ENCODE data around the gene TASOR2. TPM values are rescaled to one million over a fixed set of nuclear protein-coding genes. Genes with fewer than 3 reads are reported as not detected.

TASOR2 gene
- total RNA-seq, 1 donor from 2014 or later, result 49.1 TPM

- Mint-ChIP-seq H3K27ac (ENCODE audit: unreplicated experiment) (no peak overlapping the region), H3K27me3 (ENCODE audit: unreplicated experiment) (no peaks in the 10 kb centered on the region), H3K4me3 (ENCODE audit: unreplicated experiment) (no peak overlapping the region), H3K4me1 (ENCODE audit: unreplicated experiment) (peaks cover 6% of the 10 kb centered on the region), H3K9me3 (ENCODE audit: unreplicated experiment) (no peaks in the 10 kb centered on the region), H3K36me3 (ENCODE audit: low read depth, unreplicated experiment) (no peaks in the 10 kb centered on the region)
- no peak for TF ChIP-seq CTCF (IDR thresholded peaks at IDR 0.05; ENCODE audit: unreplicated experiment)
- no peak for DNase-seq (ENCODE audit: low spot score)
Measured at GRCh38 chr10:5723692-5724091, 39.1 kb downstream of the TASOR2 start.

GRCh38 chr10:5730766-5731165 is 46.1 kb downstream of the TASOR2 start:
- Mint-ChIP-seq H3K4me1 (ENCODE audit: unreplicated experiment) (no peaks in the 10 kb centered on the region), H3K36me3 (ENCODE audit: low read depth, unreplicated experiment) (peaks cover 8% of the 10 kb centered on the region), H3K9me3 (ENCODE audit: unreplicated experiment) (no peaks in the 10 kb centered on the region), H3K27me3 (ENCODE audit: unreplicated experiment) (no peaks in the 10 kb centered on the region), H3K4me3 (ENCODE audit: unreplicated experiment) (no peak overlapping the region), H3K27ac (ENCODE audit: unreplicated experiment) (no peak overlapping the region)
- no peak for DNase-seq (ENCODE audit: low spot score)
- TF ChIP-seq CTCF (IDR thresholded peaks at IDR 0.05; ENCODE audit: unreplicated experiment), result no peak

GRCh38 chr10:5731559-5731958 is 46.9 kb downstream of the TASOR2 start:
- no peak for TF ChIP-seq CTCF (IDR thresholded peaks at IDR 0.05; ENCODE audit: unreplicated experiment)
- no peak for DNase-seq (ENCODE audit: low spot score)
- Mint-ChIP-seq H3K27me3 (ENCODE audit: unreplicated experiment) (no peaks in the 10 kb centered on the region), H3K27ac (ENCODE audit: unreplicated experiment) (no peak overlapping the region), H3K36me3 (ENCODE audit: low read depth, unreplicated experiment) (peaks cover 8% of the 10 kb centered on the region), H3K9me3 (ENCODE audit: unreplicated experiment) (no peaks in the 10 kb centered on the region), H3K4me1 (ENCODE audit: unreplicated experiment) (no peaks in the 10 kb centered on the region), H3K4me3 (ENCODE audit: unreplicated experiment) (no peak overlapping the region)

- no peaks in the 10 kb centered on the region for H3K9me3 Mint-ChIP-seq (ENCODE audit: unreplicated experiment)
- no peak for DNase-seq (ENCODE audit: low spot score)
Measured at GRCh38 chr10:5732141-5732540, 47.5 kb downstream of the TASOR2 start.

More at GRCh38 chr10:5732141-5732540, 47.5 kb downstream of the TASOR2 start:
- H3K4me3 Mint-ChIP-seq (ENCODE audit: unreplicated experiment), result no peak overlapping the region
- H3K4me1 Mint-ChIP-seq (ENCODE audit: unreplicated experiment), result no peaks in the 10 kb centered on the region
- no peaks in the 10 kb centered on the region for H3K27me3 Mint-ChIP-seq (ENCODE audit: unreplicated experiment)
- H3K36me3 Mint-ChIP-seq (ENCODE audit: low read depth, unreplicated experiment), result peaks cover 8% of the 10 kb centered on the region
- no peak overlapping the region for H3K27ac Mint-ChIP-seq (ENCODE audit: unreplicated experiment)
- TF ChIP-seq CTCF (IDR thresholded peaks at IDR 0.05; ENCODE audit: unreplicated experiment), result no peak

Other genes starting within 250 kb of the TASOR2 start
- not detected for gene CALML5, start 185.3 kb upstream of the TASOR2 start, total RNA-seq (ENCODE audit: unreplicated experiment)
- gene CALML3, start 159.9 kb upstream of the TASOR2 start, total RNA-seq (ENCODE audit: unreplicated experiment), result not detected
- 22.5 TPM for gene ASB13, start 18.2 kb upstream of the TASOR2 start, total RNA-seq (ENCODE audit: unreplicated experiment)
- gene GDI2, start 128.6 kb downstream of the TASOR2 start, total RNA-seq (ENCODE audit: unreplicated experiment), result 320 TPM
- gene ANKRD16, start 205.1 kb downstream of the TASOR2 start, total RNA-seq (ENCODE audit: unreplicated experiment), result 6.6 TPM
- gene FBH1, start 205.4 kb downstream of the TASOR2 start, total RNA-seq (ENCODE audit: unreplicated experiment), result 95.2 TPM

Data from endothelial cell (in vitro differentiated cells).